HG03520 (cell line): Measurements from ENCODE around the gene AGBL2.
A peak's percentile ranks its signal among the peaks of the same experiment; 100 is the strongest.
"Not testable (repeated sequence)": the region's sequence is repeated elsewhere in the genome, so short reads cannot be mapped to it uniquely, and the experiment has no call there.

ENCODE experiments used
- ATAC-seq: cut with Tn5 transposase; IDR thresholded peaks from one replicate; pipeline ENCODE4 v1.9.1; 2021; ENCODE audit warnings: mild to moderate bottlenecking, moderate library complexity; ENCODE audit not compliant: unreplicated experiment

Gene AGBL2

GRCh38 chr11:47640506-47640905 is 74.7 kb downstream of the AGBL2 start:
- not testable (repeated sequence) for ATAC-seq

- ATAC-seq = not testable (repeated sequence)
Measured at GRCh38 chr11:47636331-47636730, 78.8 kb downstream of the AGBL2 start.

GRCh38 chr11:47631473-47631872 is 83.7 kb downstream of the AGBL2 start:
- ATAC-seq = no peak

- no peak for ATAC-seq
Measured at GRCh38 chr11:47628026-47628425, 87.1 kb downstream of the AGBL2 start.

GRCh38 chr11:47626234-47626633 is 88.9 kb downstream of the AGBL2 start:
- no peak for ATAC-seq

- ATAC-seq = no peak
Measured at GRCh38 chr11:47620836-47621378, 94.3 kb downstream of the AGBL2 start.

- no peak for ATAC-seq
Measured at GRCh38 chr11:47617417-47617809, 97.8 kb downstream of the AGBL2 start.

GRCh38 chr11:47616726-47617416 is 98.3 kb downstream of the AGBL2 start:
- ATAC-seq = no peak

- ATAC-seq = no peak
Measured at GRCh38 chr11:47615249-47615648, 99.9 kb downstream of the AGBL2 start.

GRCh38 chr11:47611348-47611794 is 103.8 kb downstream of the AGBL2 start:
- ATAC-seq = peak; percentile 68

GRCh38 chr11:47609675-47610074 is 105.5 kb downstream of the AGBL2 start:
- no peak for ATAC-seq
